GM19240 (cell line): ENCODE data around the gene MAOA.
"Not testable (repeated sequence)": the region's sequence is repeated elsewhere in the genome, so short reads cannot be mapped to it uniquely, and the experiment has no call there.

Source experiments
- DNase-seq: peaks from one replicate; pipeline ENCODE4 v3.0.0; 2011; ENCODE audit warnings: low spot score; ENCODE audit not compliant: insufficient read length

Gene MAOA

DNA sequence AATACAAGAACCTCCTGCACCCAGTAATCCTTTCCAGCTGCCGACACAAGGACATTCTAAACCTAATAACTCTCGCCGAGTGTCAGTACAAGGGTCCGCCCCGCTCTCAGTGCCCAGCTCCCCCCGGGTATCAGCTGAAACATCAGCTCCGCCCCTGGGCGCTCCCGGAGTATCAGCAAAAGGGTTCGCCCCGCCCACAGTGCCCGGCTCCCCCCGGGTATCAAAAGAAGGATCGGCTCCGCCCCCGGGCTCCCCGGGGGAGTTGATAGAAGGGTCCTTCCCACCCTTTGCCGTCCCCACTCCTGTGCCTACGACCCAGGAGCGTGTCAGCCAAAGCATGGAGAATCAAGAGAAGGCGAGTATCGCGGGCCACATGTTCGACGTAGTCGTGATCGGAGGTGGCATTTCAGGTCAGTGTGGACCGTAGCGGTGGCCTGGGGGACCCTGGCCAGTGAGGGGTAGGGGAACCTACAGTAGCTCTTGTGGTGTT is at the start of gene MAOA:
MAOA (plus strand) TSS at position 295 of the 490 bp plus-strand sequence; CDS start at position 338, 43 bp downstream.
- DNase-seq, result no peak

DNA sequence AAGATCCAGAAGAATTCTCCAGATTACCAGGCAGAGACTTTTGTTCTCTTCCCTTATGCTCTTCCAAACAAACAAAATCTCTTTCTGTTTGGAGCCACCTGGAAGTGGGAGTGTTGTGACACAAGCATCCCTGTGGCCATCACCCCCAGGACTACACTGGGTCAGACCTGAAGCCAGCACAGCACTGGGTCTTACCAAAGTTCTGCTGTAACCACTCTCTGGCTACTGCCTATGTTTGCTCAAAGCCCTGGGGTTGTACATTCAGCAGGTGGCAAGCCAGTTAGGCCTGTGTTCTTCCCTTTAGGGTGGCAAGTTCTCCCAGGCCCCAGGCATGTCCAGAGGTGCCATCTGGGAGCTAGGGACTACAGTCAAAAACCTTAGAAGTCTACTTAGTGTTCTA is 43.7 kb upstream of the MAOA start:
- no peak for DNase-seq

DNA sequence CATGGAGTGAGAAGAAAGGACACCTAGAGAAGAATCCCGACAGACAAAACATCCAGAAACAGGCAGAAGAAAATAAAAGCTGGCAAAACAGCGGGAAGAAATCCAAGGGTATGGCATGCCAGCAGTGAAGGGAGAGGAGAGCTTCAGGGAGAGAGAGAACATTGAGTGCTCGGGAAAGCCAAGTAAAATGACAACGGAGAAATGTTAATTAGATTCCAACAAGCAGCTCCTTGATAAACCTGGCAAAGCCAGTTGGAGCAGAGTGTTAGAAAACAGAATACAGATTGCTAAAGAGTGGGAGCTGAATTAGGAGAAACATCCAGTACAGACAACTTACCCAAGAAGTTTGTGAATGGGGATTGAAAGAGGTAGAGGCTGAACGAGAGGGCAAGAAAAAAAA is 40.4 kb upstream of the MAOA start:
- DNase-seq, result no peak

GRCh38 chrX:43618366-43619205 is 37.5 kb upstream of the MAOA start:
- DNase-seq, result no peak

- DNase-seq, result not testable (repeated sequence)
Measured at GRCh38 chrX:43619861-43620260, 36.2 kb upstream of the MAOA start.

DNA sequence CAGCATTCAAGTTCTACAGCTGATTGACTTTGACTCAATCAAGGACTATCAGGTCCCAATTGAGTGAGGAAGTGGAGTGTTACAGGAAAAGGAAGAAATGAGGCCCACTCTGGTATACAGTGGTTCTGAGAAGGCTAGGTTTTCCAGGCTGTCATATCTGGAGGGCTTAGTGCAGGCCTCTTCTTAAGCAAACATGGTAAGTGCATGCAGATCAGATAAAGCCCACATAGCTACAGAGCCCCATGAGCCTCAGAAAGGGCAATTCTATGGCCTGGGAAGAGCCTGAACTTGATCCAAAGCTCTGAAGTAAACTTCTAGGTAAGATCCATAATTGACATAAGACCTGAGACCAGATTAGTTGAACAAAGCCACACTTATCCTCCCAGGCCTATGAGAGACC is 29.0 kb upstream of the MAOA start:
- no peak for DNase-seq

DNA sequence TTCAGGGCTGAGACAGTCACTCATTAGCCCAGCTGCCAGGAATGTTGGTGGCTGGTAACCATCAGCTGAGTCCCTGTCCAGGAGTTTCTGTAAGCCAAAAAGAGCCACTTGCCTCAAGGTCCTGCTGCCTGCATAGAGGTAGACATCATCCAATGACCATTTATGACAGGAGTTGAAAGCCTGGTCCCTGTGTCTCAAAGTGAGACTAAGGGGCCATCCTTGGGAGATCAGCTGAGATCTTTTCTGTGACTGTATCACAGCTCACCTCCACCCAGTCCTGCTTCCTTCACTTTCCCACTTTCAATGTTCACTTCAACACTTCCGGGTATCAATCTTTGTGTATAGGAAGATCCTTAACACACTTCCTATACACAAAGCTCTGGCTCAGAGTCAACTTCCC is 28.4 kb upstream of the MAOA start:
- DNase-seq, result no peak

DNA sequence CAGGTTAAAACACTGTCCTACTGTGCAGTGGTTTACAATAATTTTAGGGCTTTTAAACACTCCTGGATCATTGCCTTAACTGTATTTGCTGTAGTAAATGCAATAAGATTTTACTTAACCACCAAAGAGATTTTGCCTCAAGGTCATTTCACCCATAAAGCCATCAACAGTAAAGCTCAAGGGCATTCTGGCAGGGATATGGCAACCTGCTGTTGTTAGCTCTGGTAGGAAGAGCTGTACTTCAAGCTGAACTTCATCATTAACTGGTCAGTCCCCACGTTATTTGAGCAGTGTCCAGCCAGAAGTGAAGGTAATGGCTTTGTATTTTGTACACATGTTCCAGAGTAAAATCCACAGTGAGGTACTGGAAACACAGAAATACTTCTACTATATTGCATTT is 26.9 kb upstream of the MAOA start:
- DNase-seq, result no peak

DNA sequence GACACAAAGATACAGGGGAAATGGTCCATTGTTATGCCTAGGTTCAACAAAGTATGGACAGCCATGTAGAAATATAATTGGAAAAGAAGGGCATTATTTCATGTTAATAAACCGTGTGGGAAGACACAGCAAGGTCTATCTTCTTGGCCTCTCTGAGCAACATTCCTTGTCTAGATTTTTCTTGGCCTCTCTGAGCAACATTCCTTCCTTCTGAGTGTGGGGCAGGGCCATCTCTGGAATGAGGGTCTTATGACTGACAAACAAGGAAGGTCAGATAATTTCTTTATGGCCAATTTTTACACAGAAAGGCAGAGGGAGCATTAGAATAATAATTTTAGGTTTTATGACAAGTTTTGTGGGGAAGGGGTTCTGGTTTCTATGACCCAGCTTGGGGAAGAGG is 24.3 kb upstream of the MAOA start:
- DNase-seq, result no peak

DNA sequence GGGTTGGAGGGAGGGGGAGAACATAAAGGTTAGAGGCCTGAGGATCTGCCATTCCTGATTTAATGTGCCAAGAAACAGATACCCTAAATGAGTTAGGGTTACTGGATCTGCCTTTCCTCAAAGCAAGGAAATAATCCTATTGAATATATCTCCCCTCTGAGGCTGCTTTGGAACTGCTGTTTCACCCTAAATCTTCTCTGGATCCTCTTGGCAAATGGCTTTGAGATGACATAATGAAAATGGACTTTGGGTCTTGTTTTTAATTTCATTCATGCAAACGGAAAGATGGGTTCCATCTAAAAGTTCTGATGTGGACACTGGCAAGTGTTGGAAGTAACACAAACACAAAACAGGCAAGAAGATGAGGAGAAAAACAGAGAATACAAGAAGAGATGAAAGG is 23.0 kb upstream of the MAOA start:
- no peak for DNase-seq

DNA sequence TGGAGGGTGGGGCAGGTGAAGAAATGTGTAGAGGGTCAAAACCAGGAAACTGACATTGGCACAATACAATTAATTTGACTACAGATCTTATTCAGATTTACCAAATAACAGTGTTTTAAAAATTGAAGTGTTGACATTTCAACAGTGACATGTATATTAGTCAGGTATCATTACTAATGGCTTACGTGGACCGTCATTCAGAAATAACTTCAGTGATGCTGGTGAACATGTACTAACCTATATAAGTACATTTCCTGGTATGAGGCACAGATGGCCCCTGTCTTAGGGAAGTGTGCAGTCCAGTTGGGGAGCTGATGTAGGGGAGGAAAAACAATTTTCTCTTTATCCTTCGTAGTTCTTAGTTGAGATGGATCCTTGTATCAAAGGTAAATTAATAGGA is 22.3 kb upstream of the MAOA start:
- DNase-seq, result no peak

- no peak for DNase-seq
Measured at GRCh38 chrX:43640482-43640881, 15.6 kb upstream of the MAOA start.

- DNase-seq, result no peak
Measured at GRCh38 chrX:43641691-43642090, 14.4 kb upstream of the MAOA start.

- no peak for DNase-seq
Measured at GRCh38 chrX:43643201-43643600, 12.9 kb upstream of the MAOA start.

DNA sequence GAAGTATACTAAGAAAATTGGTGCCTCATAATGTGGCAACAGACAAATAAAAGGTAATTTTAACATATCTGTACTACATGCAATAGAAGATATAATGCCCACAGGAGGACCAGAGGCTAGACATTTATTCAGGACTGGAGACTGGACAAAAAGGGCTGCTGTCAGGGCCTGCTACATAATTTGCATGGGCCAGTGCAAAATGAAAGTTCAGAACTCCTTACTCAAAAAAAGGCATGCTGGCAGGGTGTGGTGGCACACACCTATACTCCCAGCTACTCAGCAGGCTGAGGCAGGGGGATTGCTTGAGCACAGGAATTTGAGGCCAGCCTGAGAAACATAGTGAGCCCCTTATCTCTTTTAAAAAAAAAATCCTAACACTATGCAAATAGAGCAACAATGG is 12.4 kb upstream of the MAOA start:
- no peak for DNase-seq

DNA sequence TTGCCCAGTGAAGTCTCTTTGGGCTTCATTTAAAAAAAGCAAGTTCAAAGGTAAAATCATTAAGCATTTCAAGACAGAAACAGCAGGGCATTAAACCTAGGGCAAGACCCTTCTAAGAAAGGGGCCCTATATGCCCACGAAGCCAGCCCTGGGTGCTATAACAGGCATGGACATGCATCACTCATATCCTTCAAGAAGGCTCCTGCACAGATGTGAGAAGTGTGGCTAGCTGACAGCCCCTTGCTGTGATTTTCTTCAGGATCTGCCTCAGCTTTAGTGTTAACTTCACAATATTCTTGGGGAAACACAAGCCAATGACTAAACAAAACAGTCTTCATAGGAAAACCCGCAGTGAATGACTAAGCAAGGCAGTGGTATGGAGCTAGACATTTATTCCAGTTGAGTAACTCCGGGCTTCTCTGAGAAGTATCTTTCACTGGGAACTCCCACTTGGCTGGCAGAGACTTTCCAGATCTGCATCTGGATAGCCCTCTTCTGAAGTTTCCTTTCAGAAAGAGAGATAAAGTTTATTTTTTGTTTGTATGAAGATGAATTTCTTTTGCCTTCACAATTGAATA is 11.9 kb upstream of the MAOA start:
- no peak for DNase-seq

GRCh38 chrX:43646800-43647199 is 9.3 kb upstream of the MAOA start:
- DNase-seq, result no peak

DNA sequence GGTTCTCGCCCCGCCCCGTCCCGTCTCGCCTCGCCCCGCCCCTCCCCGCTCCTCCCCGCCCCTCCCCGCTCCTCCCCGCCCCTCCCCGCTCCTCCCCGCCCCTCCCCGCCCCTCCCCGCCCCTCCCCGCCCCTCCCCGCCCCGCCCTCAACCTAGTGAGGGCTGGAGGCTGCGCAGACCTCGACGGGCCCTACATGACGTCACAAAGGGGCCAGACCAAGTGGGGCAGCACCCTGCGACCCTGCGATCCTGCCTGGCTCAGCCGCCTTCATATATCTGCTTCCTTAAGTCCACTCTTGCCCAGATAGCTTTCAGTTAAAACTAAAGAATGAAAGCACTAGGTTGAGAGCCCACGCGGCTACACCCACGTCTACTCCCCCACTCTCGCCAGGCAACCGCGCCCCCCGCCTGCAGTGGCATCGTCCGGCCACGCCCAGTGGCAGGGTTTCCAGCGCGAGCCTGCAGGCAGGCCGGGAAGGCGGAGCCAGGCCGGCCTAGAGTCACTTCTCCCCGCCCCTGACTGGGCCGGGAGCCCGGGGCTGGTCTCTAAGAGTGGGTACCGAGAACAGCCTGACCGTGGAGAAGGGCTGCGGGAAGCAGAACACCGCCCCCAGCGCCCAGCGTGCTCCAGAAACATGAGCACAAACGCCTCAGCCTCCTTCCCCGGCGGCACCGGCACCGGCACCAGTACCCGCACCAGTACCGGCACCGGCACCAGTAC is 1.5 kb upstream of the MAOA start:
- DNase-seq, result peak; percentile 45

GRCh38 chrX:43655151-43656004 is 721 bp upstream of the MAOA start:
- no peak for DNase-seq

DNA sequence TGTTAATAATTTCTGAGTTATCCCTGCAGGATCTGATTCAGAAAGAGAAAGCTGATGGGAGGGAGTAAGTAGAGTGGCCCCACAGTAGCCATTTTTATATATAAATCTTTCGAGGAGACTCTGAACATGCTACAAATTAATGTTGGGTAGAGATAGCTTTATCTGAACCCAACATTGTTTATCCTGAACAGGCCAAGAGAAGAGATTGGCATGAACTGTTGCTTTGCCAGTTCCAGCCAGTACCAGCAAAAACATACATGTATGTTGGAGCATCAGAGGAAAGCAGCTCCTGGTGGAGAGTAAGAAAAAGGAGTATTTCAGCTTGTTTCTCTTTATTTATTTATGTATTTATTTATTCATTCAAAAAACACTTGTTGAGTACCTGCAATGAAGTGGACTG is 1.6 kb downstream of the MAOA start:
- DNase-seq, result no peak

DNA sequence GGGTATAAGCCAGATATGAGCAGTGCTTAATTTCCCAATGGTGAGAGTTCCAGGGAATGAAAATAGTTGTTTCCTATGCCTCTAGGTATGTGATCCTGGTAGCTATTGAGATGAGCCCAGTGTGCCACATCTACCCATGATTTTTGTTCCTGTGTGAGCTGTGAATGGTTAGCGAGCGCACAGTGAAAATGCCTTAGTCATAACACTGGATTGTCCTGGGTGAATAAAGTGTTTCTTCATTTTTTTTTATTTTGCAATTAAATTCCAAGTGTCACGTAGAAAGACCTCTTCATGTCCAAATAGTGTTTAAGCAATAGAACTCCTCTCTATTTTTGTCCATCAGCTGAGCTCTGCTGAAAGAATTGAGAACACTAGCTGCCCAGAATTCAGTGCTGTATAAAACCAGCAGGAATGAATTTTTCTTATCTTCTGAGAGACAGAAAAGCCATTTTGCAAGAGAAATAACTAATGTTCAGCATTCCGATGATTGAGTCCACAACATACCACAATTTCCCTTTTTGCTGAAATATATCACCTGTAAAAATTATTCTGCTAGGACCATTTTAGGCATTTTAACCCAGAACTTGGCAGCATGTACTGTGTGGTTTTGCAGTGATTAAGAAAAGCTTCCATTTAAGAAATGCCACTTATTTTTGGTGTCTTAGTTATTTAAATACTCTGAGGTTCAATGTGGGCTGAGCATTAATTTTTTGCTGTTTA is 5.6 kb downstream of the MAOA start:
- no peak for DNase-seq
